Measurements from ENCODE around the gene LIPF. TPM values are rescaled to one million over a fixed set of nuclear protein-coding genes. Genes with fewer than 3 reads are reported as not detected.
"Not testable (repeated sequence)": the region's sequence is repeated elsewhere in the genome, so short reads cannot be mapped to it uniquely, and the experiment has no call there.

LIPF gene
- total RNA-seq, 1 experiment from 2014 or later: not detected

DNA sequence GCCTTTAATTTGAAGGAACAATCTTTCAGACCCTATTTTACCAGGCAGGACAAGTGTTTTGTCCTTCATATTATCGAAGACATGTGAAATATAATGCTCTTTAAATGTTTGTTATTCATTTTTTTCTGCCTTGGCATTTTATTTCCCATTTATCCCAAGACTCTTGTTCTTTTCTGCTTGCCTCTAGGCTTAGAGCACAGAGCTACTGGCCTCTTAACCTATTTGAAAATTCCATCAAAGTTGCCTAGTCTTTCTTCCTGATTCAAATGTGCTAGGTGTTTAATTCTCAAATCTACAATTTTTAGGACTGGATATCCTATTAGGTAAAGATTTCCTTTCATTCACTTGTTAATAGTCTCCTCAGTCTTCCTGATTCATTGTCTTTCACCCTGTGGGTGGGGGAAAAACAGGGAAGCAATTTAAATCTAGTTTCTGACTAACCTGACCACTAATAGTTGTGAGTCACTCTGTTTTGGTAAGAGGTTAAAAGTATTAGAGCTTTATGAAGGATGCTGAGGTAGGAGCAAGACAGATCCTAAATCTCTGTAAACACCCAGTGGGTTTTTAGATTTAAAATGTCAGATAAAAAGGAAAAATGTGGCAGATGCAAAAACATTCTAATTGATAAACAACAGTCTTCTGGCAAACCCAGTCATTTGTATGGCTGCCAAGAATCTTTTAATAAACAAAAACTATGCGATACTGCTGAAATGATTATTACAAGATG, 43.4 kb downstream of the LIPF start:
- no peak overlapping the region for H3T11ph ChIP-seq (ENCODE audit: low read length)
- Mint-ChIP-seq H3K4me3 (peak overlapping the region in 1 of 2 experiments; percentile 35; a peak in 2 of 5 replicates), H3K27ac (no peak overlapping the region; a peak in 1 of 7 replicates), H3K4me1 (peaks cover 25 to 27% of the 10 kb centered on the region in 2 experiments), H3K36me3 (ENCODE audit: insufficient read depth in 1 of 3, low read depth in 3 of 3) (no peaks in the 10 kb centered on the region), H3K27me3 (ENCODE audit: low read depth) (peaks cover 64% of the 10 kb centered on the region), H3K9me3 (no peaks in the 10 kb centered on the region; a peak in 1 of 5 replicates)
- no peaks in the 10 kb centered on the region for H3K79me1 ChIP-seq (ENCODE audit: insufficient read depth, low read depth, low read length, poor library complexity, severe bottlenecking)
- no peak overlapping the region for H4K5ac ChIP-seq (ENCODE audit: insufficient read length, low read depth, low read length)
- H2BK5ac ChIP-seq (ENCODE audit: insufficient read length, low read length): no peak overlapping the region
- H3K79me2 ChIP-seq (ENCODE audit: insufficient read depth, low read length): no peaks in the 10 kb centered on the region
- no peak overlapping the region for H3K27ac ChIP-seq (ENCODE audit: insufficient read length, low read depth, low read length)
- H2BK12ac ChIP-seq (ENCODE audit: insufficient read length, low read depth, low read length): no peak overlapping the region
- no peak overlapping the region for H2BK120ac ChIP-seq (ENCODE audit: low read depth, low read length, poor library complexity, severe bottlenecking)
- no peak overlapping the region for H4K8ac ChIP-seq (replicated peaks; ENCODE audit: insufficient read length, low read depth, low read length)
- no peak overlapping the region for H3K9ac ChIP-seq (ENCODE audit: extremely low read depth, insufficient read length, low read length)
- no peaks in the 10 kb centered on the region for H3K23me2 ChIP-seq (ENCODE audit: insufficient read length, low read depth, low read length, poor library complexity, severe bottlenecking)
- no peak overlapping the region for H3K56ac ChIP-seq (ENCODE audit: insufficient read length, low read depth, low read length)
- no peak overlapping the region for H3K18ac ChIP-seq (ENCODE audit: insufficient read length, low read depth, low read length)
- WGBS (ENCODE audit: extremely low coverage, insufficient read length, low lambda C conversion rate): no CpG with 5 or more reads among the region's 2 CpGs
- H3K4ac ChIP-seq (ENCODE audit: low read depth, low read length): no peak overlapping the region
- no peak overlapping the region for H3K23ac ChIP-seq (ENCODE audit: insufficient read length, low read depth, low read length)
- H2AFZ ChIP-seq (ENCODE audit: low read length): no peak overlapping the region
- H3K4me1 ChIP-seq (ENCODE audit: insufficient read depth, low read length): no peaks in the 10 kb centered on the region
- H3K27me3 ChIP-seq (ENCODE audit: insufficient read depth, low read length): peaks cover 18% of the 10 kb centered on the region; the same call in 1 of the 2 replicates
- H3K4me2 ChIP-seq (ENCODE audit: insufficient read depth, insufficient read length, low read length): no peak overlapping the region
- H4K20me1 ChIP-seq (ENCODE audit: control insufficient read depth, insufficient read depth, insufficient read length): no peaks in the 10 kb centered on the region
- no peak overlapping the region for H4K91ac ChIP-seq (ENCODE audit: insufficient read length, low read depth, low read length)
- no peak overlapping the region for H2BK15ac ChIP-seq (ENCODE audit: low read depth, low read length)
- H2BK20ac ChIP-seq (ENCODE audit: low read depth, low read length, poor library complexity, severe bottlenecking): no peak overlapping the region
- no peak overlapping the region for H3K14ac ChIP-seq (ENCODE audit: insufficient read depth, low read length)
- H2AK5ac ChIP-seq (ENCODE audit: insufficient read length, low read length): no peak overlapping the region
- H3K9me3 ChIP-seq (ENCODE audit: control insufficient read depth, low read depth, low read length): no peaks in the 10 kb centered on the region
- TF ChIP-seq, protein P1, sequence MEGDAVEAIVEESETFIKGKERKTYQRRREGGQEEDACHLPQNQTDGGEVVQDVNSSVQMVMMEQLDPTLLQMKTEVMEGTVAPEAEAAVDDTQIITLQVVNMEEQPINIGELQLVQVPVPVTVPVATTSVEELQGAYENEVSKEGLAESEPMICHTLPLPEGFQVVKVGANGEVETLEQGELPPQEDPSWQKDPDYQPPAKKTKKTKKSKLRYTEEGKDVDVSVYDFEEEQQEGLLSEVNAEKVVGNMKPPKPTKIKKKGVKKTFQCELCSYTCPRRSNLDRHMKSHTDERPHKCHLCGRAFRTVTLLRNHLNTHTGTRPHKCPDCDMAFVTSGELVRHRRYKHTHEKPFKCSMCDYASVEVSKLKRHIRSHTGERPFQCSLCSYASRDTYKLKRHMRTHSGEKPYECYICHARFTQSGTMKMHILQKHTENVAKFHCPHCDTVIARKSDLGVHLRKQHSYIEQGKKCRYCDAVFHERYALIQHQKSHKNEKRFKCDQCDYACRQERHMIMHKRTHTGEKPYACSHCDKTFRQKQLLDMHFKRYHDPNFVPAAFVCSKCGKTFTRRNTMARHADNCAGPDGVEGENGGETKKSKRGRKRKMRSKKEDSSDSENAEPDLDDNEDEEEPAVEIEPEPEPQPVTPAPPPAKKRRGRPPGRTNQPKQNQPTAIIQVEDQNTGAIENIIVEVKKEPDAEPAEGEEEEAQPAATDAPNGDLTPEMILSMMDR (conservative IDR thresholded peaks at IDR 0.05): no peak
- no peak for DNase-seq

DNA sequence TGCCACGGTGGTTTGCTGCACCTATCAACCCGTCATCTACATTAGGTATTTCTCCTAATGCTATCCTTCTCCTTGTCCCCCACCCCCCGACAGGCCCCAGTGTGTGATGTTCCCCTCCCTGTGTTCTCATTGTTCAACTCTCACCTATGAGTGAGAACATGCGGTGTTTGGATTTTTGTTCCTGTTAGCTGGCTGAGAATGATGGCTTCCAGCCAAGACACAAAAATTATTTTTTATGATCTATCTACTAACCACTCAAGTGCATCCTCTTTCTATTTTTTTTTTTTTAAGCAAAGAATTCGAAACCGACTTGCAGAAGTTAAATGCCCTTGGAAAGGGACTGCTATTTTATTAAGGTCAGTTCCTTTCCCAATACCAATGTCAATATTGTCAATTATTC, 45.1 kb downstream of the LIPF start:
- not testable (repeated sequence) for H3K56ac ChIP-seq (ENCODE audit: insufficient read length, low read depth, low read length)

More for the DNA sequence above, 45.1 kb downstream of the LIPF start:
- H3K14ac ChIP-seq (ENCODE audit: insufficient read depth, low read length); H2AFZ ChIP-seq (ENCODE audit: low read length); H2BK5ac ChIP-seq (ENCODE audit: insufficient read length, low read length); H2AK5ac ChIP-seq (ENCODE audit: insufficient read length, low read length); H4K20me1 ChIP-seq (ENCODE audit: control insufficient read depth, insufficient read depth, insufficient read length); H3K23me2 ChIP-seq (ENCODE audit: insufficient read length, low read depth, low read length, poor library complexity, severe bottlenecking); H3K36me3 Mint-ChIP-seq (ENCODE audit: insufficient read depth in 1 of 3, low read depth in 3 of 3); H3T11ph ChIP-seq (ENCODE audit: low read length); H3K9me3 Mint-ChIP-seq; H3K79me2 ChIP-seq (ENCODE audit: insufficient read depth, low read length); H3K27ac Mint-ChIP-seq; H4K5ac ChIP-seq (ENCODE audit: insufficient read length, low read depth, low read length); H3K4me1 ChIP-seq (ENCODE audit: insufficient read depth, low read length); H4K8ac ChIP-seq (replicated peaks; ENCODE audit: insufficient read length, low read depth, low read length); H4K91ac ChIP-seq (ENCODE audit: insufficient read length, low read depth, low read length); H2BK15ac ChIP-seq (ENCODE audit: low read depth, low read length); H2BK120ac ChIP-seq (ENCODE audit: low read depth, low read length, poor library complexity, severe bottlenecking); H3K27ac ChIP-seq (ENCODE audit: insufficient read length, low read depth, low read length); H3K9ac ChIP-seq (ENCODE audit: extremely low read depth, insufficient read length, low read length); DNase-seq; H3K18ac ChIP-seq (ENCODE audit: insufficient read length, low read depth, low read length); H3K4me2 ChIP-seq (ENCODE audit: insufficient read depth, insufficient read length, low read length); H2BK20ac ChIP-seq (ENCODE audit: low read depth, low read length, poor library complexity, severe bottlenecking); H3K9me3 ChIP-seq (ENCODE audit: control insufficient read depth, low read depth, low read length); H3K4ac ChIP-seq (ENCODE audit: low read depth, low read length); H2BK12ac ChIP-seq (ENCODE audit: insufficient read length, low read depth, low read length); H3K23ac ChIP-seq (ENCODE audit: insufficient read length, low read depth, low read length); H3K79me1 ChIP-seq (ENCODE audit: insufficient read depth, low read depth, low read length, poor library complexity, severe bottlenecking): not testable (repeated sequence)
- Mint-ChIP-seq H3K4me3 (0 out of 5 replicates have a peak overlapping the region, but pooled peaks of 1 of the 2 experiments have one; percentile 53), H3K27me3 (ENCODE audit: low read depth) (peaks cover 50% of the 10 kb centered on the region), H3K4me1 (peaks cover 16 to 17% of the 10 kb centered on the region in 2 experiments)
- H3K27me3 ChIP-seq (ENCODE audit: insufficient read depth, low read length): peaks cover 14% of the 10 kb centered on the region; the same call in 1 of the 2 replicates
- WGBS (ENCODE audit: extremely low coverage, insufficient read length, low lambda C conversion rate): no CpG with 5 or more reads among the region's 6 CpGs
